Mucosa of gallbladder (tissue), 1 donor: ENCODE results near the gene INSL4. TPM values are rescaled to one million over a fixed set of nuclear protein-coding genes. Genes with fewer than 3 reads are reported as not detected.
A peak's percentile ranks its signal among the peaks of the same experiment; 100 is the strongest.

ENCODE experiments used
- DNase-seq: peaks from one replicate; pipeline ENCODE4 v3.0.0-alpha.2; 2020; ENCODE audit warnings: low spot score
- total RNA-seq: library from RNA; stranded (reverse); gene quantifications from one replicate; pipeline ENCODE4 v1.2.1, GENCODE V29; 2021
- donor health status: DM: no; HTN: no; CAD: no.

Gene INSL4
- total RNA-seq, result not detected

DNA sequence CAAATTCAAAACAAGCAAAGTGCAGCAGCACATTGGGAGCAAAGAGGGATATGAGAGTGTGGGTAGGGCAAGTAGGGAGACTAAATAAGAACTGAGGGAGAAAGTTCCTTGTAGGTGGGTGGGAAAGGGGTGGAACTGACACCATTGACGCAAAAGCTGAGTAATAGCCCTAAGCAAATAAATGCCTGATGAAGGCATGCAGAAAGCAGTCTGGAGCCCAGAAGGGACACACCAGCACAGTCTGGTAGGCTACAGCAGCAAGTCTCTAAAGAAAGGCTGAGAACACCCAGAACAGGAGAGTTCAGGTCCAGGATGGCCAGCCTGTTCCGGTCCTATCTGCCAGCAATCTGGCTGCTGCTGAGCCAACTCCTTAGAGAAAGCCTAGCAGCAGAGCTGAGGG is at the start of gene INSL4:
Gene INSL4 (plus strand): TSS at position 208 of the 400 bp plus-strand sequence. CDS start 105 bp downstream, at position 313.
- no peak for DNase-seq

DNA sequence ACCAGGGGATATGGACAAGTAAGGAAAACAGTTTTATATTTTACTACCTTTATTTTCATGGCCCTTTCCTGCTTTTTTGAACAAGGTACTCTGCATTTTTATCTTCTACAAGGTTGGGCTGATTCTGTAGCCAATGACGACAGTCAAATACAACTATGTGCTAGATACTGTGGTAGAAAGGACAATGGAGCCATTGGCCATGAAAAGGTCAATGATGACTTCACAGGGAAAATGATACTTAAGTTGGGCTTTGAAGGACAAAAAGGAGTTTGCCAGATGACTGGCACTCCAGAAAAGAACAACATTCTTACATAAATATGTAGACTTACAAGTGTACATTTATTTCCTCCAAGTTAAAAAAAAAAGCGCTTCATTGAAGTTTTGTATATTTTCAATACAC is 46.4 kb upstream of the INSL4 start:
- DNase-seq, result no peak

DNA sequence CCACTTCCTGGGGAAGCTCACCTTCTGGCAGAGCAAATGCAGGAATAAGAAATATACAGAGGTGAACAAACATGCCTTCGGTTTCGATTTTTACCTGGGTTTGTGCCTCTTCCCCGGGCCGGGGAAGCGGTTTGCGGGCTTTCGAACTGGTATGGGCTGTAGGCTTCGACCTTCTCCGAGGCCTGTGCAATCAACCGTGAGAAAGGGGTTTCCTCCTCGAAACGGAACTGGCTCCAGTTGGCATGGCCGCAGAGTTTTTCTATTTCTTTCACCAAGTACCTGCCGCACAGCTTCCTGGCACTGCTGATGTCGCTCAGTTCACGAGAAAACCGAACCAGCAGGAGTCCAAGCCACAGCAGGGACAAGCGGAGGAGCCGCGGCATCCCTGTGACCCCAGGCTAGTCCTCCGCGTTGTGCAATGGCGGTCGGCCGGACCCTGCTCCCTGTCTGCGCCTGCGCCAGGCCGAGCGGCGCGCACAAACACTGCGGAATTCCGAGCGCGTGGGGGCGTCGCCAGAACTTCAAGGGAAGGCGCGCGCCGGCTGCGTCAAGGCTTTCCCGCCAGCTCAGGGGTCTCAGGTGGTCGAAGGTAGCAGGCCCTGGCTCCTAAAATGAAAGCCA is 45.9 kb upstream of the INSL4 start, which contains the start of gene INSL6:
Gene INSL6 (minus strand): TSS at position 420 of the 621 bp plus-strand sequence. CDS start 37 bp downstream, at position 383.
- no peak for DNase-seq

DNA sequence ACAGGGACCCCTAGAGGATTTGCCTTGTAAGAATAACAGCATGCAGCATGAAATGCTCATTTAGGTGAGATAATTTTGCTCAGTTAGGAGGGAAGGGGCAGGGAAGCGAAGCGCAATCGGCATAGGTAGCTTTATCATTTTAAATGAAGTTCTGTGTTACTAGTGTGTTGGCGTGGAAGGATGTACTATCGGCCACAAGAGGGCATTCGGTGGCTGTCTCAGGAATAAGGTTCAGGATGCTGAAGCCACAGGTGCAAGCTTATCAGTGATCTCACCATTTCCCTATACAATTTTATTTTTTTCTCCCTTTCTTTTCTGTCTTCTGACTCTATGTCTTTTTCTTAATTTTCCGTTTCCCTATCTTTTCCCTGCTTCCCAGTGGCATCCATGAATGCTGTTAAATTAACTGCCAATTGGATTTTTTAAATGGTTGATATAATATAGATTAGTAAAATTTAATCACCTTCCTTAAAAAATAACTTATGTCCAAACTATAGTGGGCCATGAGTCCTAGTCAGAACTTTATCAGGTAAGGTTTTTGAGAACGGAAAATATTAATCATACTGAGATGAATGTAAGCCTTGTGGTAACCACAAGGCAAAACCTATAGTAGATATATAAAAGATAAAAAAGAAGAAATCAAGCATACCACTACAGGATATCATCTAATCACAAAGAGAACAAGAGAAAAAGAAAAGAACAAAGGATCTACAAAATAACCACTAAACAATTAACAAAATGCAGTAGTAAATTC is 44.6 kb upstream of the INSL4 start:
- DNase-seq, result peak; percentile 58

DNA sequence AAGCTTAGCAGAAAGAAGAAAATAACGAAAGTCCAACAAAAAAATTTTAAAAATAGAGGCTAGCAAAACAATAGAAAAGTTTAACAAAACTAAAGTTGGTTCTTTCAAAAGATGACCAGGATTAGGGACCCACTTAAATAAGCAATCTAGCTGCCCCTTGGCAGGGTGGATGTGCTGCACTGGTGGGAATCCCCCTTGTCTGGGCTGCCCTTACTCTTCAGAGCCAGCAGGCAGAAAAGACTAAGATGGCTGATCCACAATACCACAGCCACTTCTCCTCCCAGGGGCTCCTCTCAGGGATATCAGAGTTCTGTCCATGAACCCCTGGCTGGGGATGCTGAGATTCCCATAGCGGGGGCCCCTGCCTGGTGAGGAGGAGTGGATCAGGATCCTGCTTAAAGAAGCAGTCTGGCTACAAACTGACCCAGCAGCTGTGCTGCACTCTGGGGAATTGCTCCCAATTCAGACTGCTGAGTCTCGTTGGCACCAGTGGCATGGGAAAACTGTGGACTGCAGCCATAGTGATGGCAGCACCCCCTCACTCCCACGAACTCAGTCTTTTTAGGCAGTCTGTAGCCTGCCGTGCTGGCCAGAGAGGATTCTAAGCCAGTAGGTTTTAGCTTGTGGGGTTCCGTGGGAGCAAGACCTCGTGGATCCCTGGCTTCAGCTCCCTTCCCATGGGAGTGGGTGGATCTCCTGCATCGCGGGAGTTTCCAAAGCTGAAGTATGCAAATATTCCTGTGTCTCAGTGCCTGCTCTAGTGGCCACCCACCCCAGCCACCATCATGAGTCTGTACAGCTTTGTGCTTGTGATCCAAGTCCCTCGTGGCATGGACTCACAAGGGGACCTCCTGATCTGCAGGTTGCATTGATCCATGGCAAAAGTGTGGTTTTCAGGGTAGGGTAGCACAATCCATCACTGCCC is 42.9 kb upstream of the INSL4 start:
- no peak for DNase-seq

DNA sequence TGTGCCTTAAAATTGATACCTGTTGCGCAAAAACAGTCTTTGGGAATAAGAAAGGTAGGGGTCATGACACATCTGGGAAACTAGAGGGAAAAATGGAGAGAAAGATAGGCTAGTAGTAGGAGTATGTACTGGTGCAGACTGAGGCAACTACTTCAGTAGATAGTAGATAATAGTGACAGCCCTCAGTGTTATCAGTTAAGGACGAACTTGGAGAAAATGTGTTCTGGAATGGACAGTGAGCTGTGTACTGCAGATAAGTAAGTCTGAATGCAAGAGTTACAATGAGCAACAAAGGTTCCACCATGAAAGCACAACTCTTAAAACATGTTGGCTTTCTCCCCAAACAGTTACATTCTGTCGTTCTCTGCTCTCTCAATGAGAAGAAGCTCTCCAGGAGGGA is 39.2 kb upstream of the INSL4 start:
- no peak for DNase-seq

DNA sequence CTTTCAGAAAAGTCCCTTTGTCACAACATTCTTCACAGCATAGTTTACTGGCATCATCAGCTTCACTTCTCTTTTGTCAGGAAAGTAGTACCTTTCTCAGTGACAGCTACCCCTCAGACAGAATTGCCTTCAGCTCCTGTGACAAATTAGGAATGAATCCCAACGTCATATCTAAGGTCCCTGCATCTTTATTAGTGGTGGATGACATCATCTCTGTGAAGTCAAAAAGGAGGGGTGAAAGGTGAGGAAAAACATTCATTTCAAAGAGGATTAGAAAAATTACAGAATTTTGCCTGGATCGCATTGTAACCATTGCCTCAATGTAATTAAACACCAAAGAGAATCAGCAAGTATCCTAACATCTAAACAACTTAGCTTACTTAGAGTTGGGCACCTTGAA is 37.9 kb upstream of the INSL4 start:
- no peak for DNase-seq

DNA sequence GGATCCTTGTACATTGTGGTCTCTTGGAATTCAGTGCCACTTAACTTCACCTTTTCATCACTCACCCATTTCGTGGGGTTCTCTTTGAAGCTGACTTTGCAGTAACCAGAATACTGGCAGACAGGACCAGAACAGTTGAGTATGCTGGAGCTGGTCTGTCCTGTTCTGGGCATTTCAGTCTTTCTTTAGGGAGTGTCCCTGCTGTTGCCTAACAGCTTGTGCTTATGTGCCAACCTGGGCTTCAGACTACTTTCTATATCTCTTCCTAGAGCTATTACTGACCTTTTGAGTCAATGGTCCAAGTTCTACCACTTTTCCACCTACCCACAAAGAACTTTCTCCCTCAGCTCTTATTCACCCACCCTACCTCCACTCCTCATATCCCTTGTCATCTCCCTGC is 35.8 kb upstream of the INSL4 start:
- DNase-seq, result no peak

DNA sequence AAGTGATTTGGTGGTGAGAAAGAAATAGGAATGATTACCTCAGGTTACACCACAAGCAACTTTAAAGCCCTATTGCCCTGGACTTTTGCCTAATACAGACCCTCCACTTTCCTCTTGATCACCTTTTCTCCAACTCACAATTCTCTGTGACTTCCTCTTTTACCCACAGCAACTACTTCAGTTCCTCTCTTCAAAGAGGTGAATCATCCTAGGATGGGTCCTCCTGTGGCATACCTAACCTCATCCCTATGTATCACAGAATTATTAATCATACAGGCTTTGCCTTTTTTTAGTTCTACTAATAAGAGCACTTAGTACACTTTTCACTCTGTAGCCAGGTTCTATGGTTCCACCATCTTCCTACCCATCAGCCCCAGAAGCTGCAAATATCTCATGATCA is 26.1 kb upstream of the INSL4 start:
- DNase-seq, result no peak

DNA sequence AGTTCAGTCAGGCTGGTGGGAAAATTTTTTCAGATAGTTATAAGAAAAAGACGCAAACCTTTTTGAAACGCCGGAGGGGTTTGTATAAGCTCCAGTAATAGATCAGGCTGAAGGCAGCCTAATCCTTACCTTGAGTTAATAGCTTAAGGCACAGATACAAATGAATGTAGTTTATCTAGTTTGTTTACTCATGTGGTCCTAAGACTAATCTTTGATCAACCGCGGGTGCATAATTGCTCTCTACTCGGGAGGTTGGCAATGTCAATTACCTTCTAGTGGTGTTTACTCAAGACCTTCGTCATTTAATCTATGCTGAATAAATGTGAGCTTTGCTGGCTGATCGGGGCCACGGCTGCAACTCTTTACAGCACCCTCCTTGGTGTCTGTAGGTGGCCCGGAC is 665 bp upstream of the INSL4 start:
- no peak for DNase-seq

DNA sequence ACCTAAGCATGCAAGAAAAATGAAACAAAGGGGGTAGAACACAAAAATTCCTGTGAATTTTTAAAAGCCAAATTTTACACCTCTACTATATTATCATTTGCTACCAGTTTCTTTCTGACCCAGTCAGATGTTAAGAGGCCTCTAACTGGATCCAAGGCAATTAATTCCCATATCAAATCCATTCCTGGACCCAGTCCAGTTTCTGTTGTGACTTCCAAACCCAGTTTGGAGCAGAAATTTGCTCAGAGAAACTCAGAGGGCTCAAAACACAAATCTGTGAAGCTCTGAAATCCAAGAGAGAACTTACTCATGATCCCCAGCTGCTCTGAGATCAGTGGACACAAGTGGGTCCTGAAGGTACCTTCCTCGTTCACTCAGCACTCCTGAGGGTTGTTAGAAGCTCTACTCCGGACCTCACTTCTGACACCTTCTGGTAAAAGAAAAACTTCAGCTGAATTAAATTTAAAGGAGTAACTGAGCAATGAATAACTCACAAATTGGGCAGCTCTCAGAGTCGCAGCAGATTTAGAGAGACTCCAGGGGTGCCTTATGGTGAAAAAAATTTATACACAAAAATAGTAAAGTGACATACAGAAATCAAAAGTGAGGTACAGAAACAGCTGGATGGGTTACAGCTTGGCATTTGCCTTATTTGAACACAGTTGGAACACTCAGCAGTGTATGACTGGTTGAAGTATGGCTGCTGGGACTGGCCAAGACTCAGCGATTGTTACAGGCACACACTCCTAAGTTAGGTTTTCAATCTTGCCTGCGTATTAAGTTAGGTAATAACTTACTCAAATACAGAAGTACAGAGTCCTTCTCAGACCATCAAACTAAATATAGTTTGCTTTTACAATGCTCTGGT is 32.4 kb downstream of the INSL4 start:
- DNase-seq, result no peak

DNA sequence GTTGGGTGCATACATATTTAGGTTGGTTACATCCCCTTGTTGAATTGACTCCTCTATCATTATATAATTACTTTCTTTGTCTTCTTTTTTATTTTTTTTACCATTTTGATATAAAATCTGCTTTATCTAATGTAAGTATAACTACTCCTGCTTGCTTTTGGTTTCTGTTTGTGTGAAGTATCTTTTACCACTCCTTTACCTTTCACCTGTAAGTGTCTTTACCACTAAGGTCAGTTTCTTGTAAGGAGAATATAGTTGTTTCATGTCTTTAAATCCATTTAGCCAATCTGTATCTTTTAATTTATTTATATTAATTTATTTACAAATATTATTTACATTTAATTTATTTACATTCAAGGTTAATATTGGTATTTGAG is 33.0 kb downstream of the INSL4 start:
- DNase-seq, result no peak

DNA sequence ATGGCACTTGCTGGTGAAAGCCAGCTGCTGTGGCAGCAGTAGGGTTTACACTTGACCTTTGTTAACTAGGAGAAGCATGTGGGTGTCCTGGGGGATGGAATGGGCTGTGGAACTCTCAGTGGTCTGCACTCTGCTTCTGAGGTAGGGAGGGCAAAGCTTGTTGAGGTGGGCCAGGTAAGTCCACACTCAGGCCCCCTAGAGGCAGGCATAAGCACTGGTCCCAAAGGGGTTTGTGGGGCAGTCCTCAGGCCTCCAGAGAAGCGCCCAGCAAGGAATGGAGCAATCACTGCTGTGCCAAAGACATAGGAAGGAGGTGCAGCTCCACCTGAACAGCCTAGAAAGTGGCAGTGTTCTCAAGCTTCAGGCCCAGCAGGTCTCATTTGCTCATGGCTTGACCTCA is 34.7 kb downstream of the INSL4 start:
- no peak for DNase-seq

DNA sequence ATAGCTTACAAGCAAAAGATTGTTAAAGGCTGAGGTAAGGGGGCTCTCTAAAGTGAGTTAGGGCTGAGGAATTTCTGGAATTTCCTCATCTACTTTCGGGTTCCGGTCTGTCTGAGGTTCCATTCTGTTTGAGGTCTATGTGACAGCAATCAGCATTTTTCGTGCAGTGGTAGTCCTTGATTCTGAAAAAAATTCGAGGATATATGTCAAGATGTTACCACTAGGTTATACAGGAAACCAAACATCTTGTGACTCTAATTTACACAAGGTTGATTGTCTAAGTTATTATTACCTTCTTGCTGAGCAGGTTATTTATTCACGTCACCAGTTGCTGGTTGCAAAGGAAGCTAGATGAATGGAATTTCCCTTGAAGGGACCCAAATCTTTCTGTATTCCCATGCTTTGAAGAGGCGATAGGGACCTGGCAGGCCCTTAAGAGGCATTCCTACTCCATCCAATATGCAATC is 38.1 kb downstream of the INSL4 start:
- DNase-seq, result no peak

DNA sequence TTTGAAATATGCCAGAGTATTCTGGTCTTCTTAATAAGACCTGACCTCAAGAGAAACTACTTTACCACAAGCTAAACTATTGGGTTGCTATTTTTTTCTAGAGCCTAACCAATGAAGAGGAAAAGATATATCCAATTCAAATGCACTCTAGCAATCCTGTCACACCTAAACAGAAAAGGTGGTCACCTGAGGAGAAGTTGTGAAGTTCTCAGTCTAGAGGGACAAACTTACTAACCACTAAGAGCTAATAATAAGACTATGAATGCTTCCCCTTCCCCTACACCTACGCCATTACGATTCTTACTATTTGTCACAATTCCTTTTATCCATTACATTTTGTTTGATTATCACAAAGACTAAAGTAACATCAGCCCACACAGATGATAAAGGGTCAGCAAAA is 43.6 kb downstream of the INSL4 start:
- no peak for DNase-seq

DNA sequence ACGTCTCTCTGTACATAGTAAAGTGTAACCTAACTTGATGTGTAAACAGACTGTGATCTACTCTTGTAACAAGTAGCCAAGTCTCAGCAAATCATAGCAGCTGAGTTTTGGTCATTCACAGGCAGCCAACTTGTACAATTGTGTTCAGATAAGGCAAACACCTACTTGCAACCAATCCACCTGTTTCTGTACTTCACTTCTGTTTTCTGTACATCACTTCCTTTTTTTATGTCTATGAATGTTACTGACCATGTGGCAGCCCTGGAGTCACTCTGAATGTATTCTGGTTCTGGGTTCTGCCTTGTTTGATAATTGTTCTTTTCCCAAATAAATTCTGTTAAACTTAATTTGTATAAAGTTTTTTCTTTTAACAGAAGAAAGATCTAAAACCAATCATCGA is 47.3 kb downstream of the INSL4 start:
- no peak for DNase-seq

Other genes starting within 250 kb of the INSL4 start
- 20.2 TPM for gene JAK2, start 246.1 kb upstream of the INSL4 start, total RNA-seq
- not detected for gene INSL6, start 45.8 kb upstream of the INSL4 start, total RNA-seq
- not detected for gene RLN2, start 73.3 kb downstream of the INSL4 start, total RNA-seq
- not detected for gene RLN1, start 108.5 kb downstream of the INSL4 start, total RNA-seq
- gene PLGRKT, start 206.5 kb downstream of the INSL4 start, total RNA-seq, result 21.3 TPM
- 2.3 TPM for gene CD274, start 219.1 kb downstream of the INSL4 start, total RNA-seq